Measurements from ENCODE around the gene TFAP2A. TPM values are rescaled to one million over a fixed set of nuclear protein-coding genes. Genes with fewer than 3 reads are reported as not detected.

The TFAP2A gene
- total RNA-seq, 1 experiment from 2014 or later = 9.0 TPM

GRCh38 chr6:10425975-10426780, 11.3 kb upstream of the TFAP2A start:
- peak; percentile 82 for DNase-seq (ENCODE audit: low read depth)

GRCh38 chr6:10425176-10425974, 10.5 kb upstream of the TFAP2A start:
- no peak for DNase-seq (ENCODE audit: low read depth)

DNA sequence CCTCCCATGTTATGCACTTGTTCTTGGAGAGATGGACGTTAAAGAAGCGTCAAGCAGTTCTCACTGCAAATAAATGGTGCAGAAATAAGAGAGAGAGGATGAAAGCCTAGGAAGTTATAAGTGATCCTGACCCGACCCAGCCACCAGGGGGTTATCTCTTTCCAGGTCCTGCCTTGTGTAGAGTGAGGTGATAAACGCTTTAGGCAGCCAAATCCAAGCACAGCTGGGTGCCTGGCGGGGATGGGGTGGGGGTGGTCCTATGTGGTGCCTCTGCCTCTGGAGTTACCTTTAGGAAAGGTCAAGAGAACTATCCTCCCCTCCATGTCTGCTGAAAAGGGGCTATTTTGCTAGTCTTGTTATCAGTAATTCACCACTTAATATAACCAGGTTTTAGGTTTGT, 9.2 kb upstream of the TFAP2A start:
- peak; percentile 13 for DNase-seq (ENCODE audit: low read depth)

DNA sequence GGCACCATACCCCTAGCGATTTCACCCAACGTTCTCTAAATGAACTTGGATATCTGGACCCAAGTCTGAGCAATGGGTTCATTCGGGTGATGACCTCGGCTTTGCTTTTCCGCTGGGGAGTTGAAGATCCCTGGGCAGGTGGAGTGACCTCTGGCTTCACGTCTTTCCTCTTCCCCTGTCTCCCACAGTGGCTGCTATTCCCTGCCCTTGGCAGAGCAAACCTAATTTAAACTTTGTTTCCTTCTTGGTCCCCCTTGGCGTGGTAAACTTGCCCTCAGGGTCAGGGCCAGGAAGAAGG, 7.8 kb upstream of the TFAP2A start:
- DNase-seq (ENCODE audit: low read depth) = no peak

DNA sequence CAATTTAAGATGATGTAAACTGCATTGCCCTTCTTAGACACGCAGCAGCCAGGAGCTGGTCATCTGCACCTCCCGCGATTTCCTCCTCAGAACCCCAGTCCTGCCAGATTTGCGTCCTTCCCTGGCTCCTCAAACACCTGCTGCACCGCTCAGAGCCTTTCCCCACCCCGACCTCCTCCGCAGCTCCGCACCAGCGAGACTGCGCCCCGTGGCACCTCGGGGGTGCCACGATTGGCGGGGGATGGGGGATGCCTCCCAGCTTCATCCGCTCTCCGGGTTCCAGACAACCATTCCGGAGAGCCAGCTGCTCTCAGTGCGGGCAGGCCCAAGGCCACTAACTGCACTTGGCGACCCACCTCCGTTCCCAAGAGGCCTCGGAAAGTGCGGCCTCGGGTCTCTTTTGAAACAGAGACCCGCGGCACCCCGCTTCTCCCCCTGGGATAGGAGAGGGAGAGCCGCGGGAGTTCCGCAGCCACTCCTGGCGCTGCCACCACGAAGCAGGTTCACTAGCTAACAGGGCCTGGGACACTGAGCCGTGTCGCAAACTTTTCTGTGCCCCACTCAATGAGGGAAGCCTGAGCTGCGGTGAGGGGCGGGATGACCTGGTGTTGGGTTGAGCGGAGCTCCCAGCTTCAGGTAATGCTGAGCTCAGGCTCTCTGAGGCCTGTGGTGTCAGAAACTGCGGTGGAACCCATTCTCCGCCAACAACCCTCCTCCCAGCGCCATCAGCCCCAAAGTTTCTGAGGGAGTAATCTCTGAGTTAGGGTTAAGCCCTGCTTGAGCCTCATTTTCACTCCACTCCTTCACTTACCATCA, 7.3 kb upstream of the TFAP2A start:
- DNase-seq (ENCODE audit: low read depth) = no peak

- DNase-seq (ENCODE audit: low read depth) = no peak
Measured at GRCh38 chr6:10421158-10421920, 6.5 kb upstream of the TFAP2A start.

DNA sequence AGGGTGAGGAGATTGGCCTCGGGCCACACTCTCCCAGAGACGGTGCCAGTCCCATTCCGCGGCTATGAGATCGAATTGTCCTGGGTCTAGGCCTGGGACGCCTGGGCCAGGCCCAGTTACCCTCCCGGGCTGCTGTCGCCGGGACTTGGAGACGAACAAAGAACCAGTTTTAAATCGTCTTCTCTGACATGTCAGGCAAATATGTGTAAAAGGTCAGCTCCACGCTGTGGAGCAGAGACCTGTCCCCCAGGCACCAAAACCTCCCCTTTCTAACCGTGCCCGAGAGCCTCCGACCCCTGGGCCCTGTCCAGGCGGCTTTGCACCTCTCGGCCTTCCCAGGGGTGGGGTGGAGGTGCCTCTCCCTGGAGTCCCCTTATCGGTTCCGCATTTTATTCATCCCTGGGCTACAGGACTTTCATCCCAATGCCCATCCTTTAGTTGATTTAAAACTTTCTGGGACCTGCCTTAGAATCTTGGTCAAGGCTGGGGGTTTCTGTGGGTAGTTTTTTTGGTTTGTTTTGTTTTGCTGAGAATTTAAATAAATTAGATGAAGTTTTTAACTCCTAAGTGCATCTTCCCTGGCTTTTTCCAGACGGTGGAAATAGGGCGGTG, 5.8 kb upstream of the TFAP2A start:
- no peak for DNase-seq (ENCODE audit: low read depth)

DNA sequence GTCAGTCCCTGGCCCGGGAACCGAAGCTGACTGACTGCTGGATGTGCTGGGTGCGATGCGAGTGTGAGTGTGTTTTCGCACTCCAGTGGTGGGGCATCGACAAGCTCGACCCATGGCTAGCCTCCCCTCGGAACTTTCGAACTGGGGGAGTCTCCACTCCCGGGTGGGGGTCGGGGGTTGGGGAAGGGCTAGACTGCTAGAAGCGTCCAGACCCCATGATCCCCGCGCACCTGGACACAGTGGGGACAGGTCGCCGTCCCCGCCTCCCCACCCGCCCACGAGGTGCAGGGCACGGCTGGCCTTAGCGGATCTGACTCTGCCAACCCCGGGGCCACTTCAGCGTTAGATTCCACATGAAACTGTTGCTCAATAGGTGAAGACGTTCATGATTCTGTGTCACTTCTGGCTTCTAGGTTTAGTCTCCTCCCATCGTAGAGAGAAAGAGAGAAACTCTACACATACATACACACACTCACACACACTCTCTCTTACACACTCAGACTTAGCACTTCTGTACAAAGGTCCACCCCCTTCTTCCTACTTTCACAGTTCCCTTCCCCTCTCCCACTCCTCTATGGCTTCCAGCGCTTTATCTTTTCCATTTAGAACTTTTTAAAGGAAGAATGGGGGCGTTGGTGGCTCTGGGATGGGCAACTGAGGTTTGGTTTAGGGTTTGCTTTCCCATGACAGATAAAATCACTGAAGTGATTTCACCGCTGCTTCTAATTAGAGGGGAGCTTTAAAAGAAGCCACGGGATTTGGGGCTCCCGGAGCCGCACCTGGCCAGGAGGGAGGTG, 5.1 kb upstream of the TFAP2A start:
- no peak for DNase-seq (ENCODE audit: low read depth)

DNA sequence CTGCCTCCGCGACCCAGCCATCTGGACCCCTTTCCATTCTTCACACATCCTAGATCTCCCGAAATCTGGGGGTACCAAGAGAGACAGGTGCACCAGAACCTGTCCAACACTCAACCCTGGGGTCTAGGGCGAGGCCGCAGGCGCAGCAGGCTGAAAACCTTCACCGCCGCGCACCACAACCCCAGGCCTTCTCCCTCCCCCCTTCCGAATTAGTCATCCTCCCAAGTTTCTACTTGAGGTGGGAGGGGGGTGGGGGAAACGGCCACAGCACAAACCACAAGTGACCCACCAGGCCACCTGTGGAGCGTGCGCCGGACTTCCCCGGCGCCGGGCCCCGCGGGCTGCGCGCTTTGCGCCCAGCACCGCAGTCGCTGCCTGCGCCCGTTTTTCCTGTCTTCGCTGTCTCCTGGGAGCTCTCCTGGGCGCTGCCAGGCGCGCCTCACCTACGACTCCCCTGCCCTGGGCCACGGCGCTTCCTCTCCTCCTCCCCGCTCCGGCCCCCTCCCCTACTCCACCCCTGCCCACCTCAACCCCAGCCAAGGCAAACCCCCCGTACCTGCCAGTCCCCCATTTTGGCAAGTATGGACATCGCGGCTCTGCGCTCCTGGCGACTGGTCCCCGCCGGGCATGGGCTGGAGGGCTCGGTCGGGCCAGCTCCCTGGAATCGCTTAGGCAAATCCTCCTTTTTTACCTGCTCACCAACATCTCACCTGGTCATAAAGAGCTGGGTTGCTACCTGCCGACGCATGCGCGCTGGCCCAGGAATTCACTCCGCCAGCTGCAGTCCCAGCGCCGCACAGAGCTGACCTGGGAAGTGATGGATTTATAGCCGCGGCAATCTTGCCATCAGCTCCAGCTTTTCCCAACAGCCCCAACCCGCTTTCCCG, 4.2 kb upstream of the TFAP2A start:
- no peak for DNase-seq (ENCODE audit: low read depth)

GRCh38 chr6:10418361-10418861, 3.5 kb upstream of the TFAP2A start:
- DNase-seq (ENCODE audit: low read depth) = no peak

- DNase-seq (ENCODE audit: low read depth) = no peak
Measured at GRCh38 chr6:10417681-10418104, 2.8 kb upstream of the TFAP2A start.

DNA sequence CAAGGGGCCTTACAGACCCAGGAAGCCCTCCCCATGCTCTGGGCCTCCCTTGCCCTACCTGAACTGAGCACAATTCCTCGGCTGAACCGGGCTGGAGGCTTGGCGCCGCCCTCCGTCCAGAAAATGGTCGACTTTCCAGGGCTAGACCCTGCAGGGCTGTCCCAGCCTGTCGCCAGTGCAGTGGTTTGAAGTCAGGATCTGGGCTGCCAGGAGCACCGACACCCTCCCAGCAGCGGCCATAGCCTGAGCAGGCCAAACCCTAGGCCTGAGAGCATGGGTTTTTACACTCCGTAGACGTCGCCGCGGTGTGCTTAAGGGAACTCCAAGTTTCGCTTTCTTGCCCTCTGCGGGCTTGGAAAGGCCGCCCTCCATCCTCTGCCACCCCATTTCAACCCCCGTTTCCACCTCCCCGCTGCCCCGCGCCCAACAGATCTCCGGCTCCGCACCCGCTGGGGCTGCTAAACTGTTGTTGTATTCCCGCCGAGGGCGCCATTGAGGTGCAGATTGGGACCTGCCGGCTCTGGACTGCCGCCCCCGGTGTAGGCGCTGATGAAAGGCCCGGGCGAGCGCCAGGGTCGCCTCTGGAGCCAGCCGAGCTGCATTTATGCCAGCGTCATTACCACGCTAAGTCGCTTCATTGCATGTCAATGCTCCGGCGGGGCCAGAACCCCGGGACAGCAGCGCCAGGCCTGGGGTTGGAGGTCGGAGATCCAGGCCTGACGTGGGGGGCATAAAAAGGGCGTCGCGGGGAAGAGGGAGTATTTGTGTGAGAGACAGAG, 2.2 kb upstream of the TFAP2A start:
- DNase-seq (ENCODE audit: low read depth) = no peak

- no peak for DNase-seq (ENCODE audit: low read depth)
Measured at GRCh38 chr6:10416516-10416862, 1.6 kb upstream of the TFAP2A start.

GRCh38 chr6:10415617-10416480, 975 bp upstream of the TFAP2A start:
- no peak for DNase-seq (ENCODE audit: low read depth)

DNA sequence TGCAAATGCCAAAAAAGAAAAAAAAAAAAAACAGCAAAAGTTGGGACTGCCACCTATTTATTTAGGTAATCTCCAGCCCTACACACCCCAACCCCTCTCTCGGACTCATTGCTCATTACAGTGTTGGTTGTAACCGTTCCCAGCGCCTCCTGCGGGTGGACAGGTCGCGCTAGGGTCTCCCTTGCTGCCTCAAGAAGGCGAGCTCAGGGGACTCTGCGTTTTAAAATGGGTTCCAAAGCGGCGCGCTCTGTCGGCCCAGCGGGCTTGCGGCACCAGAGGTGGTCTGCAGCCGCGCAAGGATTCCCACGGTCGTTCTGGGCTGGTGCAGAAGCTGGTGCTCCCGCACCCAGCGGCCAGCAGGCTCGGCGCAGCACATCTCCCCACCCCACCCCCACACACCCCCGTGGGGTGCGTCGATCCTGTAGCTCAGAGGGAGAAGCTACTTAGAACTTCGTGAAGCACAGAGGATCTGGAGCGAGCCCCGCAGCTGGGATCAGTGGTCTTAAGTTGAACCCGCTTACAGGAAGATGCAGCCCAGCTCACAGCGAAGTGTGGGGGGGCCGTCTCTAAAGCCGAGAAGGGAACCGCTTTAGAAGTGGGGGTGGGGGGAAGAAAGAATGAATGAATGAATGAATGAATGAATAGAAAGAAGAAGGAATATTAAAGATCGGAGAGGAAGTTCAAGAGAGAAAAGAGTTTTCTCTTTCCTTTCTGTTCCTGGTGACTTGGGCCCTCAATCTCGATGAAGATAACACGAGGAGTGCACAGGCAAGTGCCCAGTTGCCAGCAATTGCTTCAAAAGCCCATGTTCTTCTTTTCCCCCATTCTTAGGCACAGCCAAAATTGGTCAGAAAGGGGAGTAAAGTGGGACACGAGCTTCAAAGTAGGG, 780 bp downstream of the TFAP2A start:
- peak; percentile 70 for DNase-seq (ENCODE audit: low read depth)

GRCh38 chr6:10413262-10413849, 1.5 kb downstream of the TFAP2A start:
- no peak for DNase-seq (ENCODE audit: low read depth)

All from RPMI7951 (cell line).